GM21390 (cell line): ENCODE results near the gene NDUFAF2.
A peak's percentile ranks its signal among the peaks of the same experiment; 100 is the strongest.

ENCODE experiments used
- ATAC-seq: cut with Tn5 transposase; IDR thresholded peaks from one replicate; pipeline ENCODE4 v1.9.1; 2021; ENCODE audit not compliant: unreplicated experiment

The NDUFAF2 gene

GRCh38 chr5:61115968-61116367, 171.0 kb downstream of the NDUFAF2 start:
- ATAC-seq = no peak

GRCh38 chr5:61119066-61119465, 174.1 kb downstream of the NDUFAF2 start:
- ATAC-seq = no peak

GRCh38 chr5:61120534-61120933, 175.5 kb downstream of the NDUFAF2 start:
- ATAC-seq = no peak

- no peak for ATAC-seq
Measured at GRCh38 chr5:61123145-61123544, 178.1 kb downstream of the NDUFAF2 start.

- ATAC-seq = no peak
Measured at GRCh38 chr5:61130289-61130688, 185.3 kb downstream of the NDUFAF2 start.

GRCh38 chr5:61132559-61132958, 187.6 kb downstream of the NDUFAF2 start:
- no peak for ATAC-seq

- ATAC-seq = no peak
Measured at GRCh38 chr5:61137835-61138234, 192.8 kb downstream of the NDUFAF2 start.

- ATAC-seq = no peak
Measured at GRCh38 chr5:61139094-61139873, 194.3 kb downstream of the NDUFAF2 start.

- ATAC-seq = no peak
Measured at GRCh38 chr5:61139931-61140330, 194.9 kb downstream of the NDUFAF2 start.

GRCh38 chr5:61141801-61142200, 196.8 kb downstream of the NDUFAF2 start:
- no peak for ATAC-seq

- no peak for ATAC-seq
Measured at GRCh38 chr5:61142391-61142790, 197.4 kb downstream of the NDUFAF2 start.

GRCh38 chr5:61142811-61143210, 197.8 kb downstream of the NDUFAF2 start:
- no peak for ATAC-seq

- ATAC-seq = no peak
Measured at GRCh38 chr5:61148515-61148914, 203.5 kb downstream of the NDUFAF2 start.

- no peak for ATAC-seq
Measured at GRCh38 chr5:61151893-61152292, 206.9 kb downstream of the NDUFAF2 start.

GRCh38 chr5:61159070-61159469, 214.1 kb downstream of the NDUFAF2 start:
- no peak for ATAC-seq

GRCh38 chr5:61159836-61160235, 214.8 kb downstream of the NDUFAF2 start:
- no peak for ATAC-seq

GRCh38 chr5:61160497-61160896, 215.5 kb downstream of the NDUFAF2 start:
- ATAC-seq = no peak

- ATAC-seq = peak; percentile 95
Measured at GRCh38 chr5:61162010-61162831, 217.2 kb downstream of the NDUFAF2 start, which contains the start of gene SMIM15. Gene SMIM15 (minus strand): TSS chr5:61162468. CDS start chr5:61160171, 2,297 bp downstream.

- ATAC-seq = no peak
Measured at GRCh38 chr5:61162832-61163567, 218.0 kb downstream of the NDUFAF2 start.

GRCh38 chr5:61163905-61164304, 218.9 kb downstream of the NDUFAF2 start:
- ATAC-seq = no peak

- ATAC-seq = no peak
Measured at GRCh38 chr5:61167382-61167781, 222.4 kb downstream of the NDUFAF2 start.
